Loucy (cell line): Measurements from ENCODE around the gene RPP21.

Experiments used
- EZH2phosphoT487 ChIP-seq: fragments of 200-600 bp; IDR thresholded peaks from 2 replicates; pipeline ENCODE4 v1.6.1; 2018; ENCODE audit warnings: antibody characterized with exemption, mild to moderate bottlenecking, moderate library complexity, borderline replicate concordance
- TF ChIP-seq, protein P1 (sequence below): fragments of 200-600 bp; sonication (generic); conservative IDR thresholded peaks from 2 replicates; pipeline ENCODE4 v1.5.1; 2014; ENCODE audit warnings: mild to moderate bottlenecking, antibody characterized with exemption, low read length

DNA sequence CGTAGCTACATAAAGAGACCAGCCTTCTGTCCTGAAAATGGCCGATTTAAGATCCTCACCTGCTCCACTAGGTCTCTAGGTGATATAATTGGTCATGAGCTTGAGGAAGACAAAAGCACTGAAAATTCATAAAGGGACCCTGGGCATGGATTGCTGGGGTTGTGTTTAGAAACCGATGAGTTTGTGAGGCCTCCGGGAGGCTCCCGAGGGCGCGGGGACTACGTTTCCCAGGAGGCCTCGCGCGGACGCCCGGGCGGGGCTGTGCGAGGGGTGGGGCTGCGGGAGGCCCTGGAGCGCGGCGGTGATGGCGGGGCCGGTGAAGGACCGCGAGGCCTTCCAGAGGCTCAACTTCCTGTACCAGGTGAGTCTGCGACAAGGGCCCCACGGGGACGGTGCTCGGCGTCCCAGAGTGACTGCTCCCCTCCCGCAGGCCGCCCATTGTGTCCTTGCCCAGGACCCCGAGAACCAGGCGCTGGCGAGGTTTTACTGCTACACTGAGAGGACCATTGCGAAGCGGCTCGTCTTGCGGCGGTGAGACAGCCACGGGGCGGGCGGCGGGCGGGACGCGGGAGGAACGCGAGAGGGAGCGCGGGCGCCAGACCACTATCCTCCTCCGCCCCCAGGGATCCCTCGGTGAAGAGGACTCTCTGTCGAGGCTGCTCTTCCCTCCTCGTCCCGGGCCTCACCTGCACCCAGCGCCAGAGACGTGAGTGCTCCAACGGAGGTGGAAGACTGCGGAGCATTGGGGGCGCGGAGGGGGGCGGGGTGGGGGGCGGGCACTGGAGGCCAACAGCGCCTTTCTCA, at the start of gene RPP21:
- TF ChIP-seq, protein P1, sequence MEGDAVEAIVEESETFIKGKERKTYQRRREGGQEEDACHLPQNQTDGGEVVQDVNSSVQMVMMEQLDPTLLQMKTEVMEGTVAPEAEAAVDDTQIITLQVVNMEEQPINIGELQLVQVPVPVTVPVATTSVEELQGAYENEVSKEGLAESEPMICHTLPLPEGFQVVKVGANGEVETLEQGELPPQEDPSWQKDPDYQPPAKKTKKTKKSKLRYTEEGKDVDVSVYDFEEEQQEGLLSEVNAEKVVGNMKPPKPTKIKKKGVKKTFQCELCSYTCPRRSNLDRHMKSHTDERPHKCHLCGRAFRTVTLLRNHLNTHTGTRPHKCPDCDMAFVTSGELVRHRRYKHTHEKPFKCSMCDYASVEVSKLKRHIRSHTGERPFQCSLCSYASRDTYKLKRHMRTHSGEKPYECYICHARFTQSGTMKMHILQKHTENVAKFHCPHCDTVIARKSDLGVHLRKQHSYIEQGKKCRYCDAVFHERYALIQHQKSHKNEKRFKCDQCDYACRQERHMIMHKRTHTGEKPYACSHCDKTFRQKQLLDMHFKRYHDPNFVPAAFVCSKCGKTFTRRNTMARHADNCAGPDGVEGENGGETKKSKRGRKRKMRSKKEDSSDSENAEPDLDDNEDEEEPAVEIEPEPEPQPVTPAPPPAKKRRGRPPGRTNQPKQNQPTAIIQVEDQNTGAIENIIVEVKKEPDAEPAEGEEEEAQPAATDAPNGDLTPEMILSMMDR = no peak
- TF ChIP-seq EZH2phosphoT487 = no peak
